Measurements from ENCODE around the gene KRT71.

Gene KRT71

DNA sequence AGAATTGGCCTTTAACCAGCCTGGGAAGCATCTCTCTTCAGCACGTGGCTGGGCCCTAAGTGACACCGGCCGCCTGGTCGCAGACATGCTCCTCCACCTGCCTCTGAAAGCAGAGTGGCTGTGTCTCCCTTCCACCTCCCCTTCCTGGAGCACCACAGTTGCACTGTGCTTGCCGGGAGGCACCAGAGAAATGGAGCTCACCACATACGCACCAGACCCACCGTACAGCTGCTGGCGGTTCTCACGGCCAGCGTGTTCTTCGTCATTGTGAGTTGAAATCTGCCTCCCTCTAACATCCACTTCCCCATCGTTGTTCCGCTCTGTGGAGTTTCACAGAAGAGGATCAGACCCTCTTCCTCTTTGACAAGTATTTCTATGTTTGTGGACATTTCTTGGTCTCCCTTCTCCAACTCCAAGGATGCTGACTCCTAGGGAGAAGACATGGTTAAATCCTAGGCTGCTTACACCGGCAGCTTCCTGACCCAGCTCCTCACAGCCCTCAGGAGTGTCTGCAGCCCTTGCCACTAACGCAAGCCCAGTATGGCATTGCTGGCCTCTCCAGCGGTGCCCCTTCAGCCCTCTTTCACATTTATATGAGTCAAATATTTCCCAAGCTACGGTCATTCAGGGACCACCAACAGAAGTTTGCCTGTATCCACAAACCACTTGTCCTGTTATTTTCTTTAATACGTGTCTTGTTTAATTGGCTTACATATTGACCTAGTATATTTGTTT lies 21.2 kb downstream of the KRT71 start:
- Histone ChIP-seq H3K79me2 (ENCODE audit: control insufficient read depth, low read length) (no peaks in the 10 kb centered on the region), H3K36me3 (ENCODE audit: control insufficient read depth, low read length) (no peaks in the 10 kb centered on the region), H3K4me3 (ENCODE audit: low read length) (no peak overlapping the region), H3K4me1 (ENCODE audit: control insufficient read depth, low read length) (no peaks in the 10 kb centered on the region), H4K20me1 (ENCODE audit: control insufficient read depth, insufficient read depth, low read depth, low read length) (no peaks in the 10 kb centered on the region), H3K27ac (ENCODE audit: low read depth, low read length) (no peak overlapping the region), H3K9me3 (ENCODE audit: control insufficient read depth, insufficient read depth, low read length) (no peaks in the 10 kb centered on the region), H3K27me3 (ENCODE audit: control insufficient read depth, low read length) (no peaks in the 10 kb centered on the region), H3F3A (ENCODE audit: control insufficient read depth, insufficient read depth) (no peaks in the 10 kb centered on the region), H3K4me2 (ENCODE audit: low read length) (no peak overlapping the region), H3K9me2 (replicated peaks; ENCODE audit: control insufficient read depth, low read length) (no peaks in the 10 kb centered on the region)
- no peak for TF ChIP-seq EZH2phosphoT487 (IDR thresholded peaks at IDR 0.05; ENCODE audit: borderline replicate concordance, low read length)
- TF ChIP-seq, protein P1, sequence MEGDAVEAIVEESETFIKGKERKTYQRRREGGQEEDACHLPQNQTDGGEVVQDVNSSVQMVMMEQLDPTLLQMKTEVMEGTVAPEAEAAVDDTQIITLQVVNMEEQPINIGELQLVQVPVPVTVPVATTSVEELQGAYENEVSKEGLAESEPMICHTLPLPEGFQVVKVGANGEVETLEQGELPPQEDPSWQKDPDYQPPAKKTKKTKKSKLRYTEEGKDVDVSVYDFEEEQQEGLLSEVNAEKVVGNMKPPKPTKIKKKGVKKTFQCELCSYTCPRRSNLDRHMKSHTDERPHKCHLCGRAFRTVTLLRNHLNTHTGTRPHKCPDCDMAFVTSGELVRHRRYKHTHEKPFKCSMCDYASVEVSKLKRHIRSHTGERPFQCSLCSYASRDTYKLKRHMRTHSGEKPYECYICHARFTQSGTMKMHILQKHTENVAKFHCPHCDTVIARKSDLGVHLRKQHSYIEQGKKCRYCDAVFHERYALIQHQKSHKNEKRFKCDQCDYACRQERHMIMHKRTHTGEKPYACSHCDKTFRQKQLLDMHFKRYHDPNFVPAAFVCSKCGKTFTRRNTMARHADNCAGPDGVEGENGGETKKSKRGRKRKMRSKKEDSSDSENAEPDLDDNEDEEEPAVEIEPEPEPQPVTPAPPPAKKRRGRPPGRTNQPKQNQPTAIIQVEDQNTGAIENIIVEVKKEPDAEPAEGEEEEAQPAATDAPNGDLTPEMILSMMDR (IDR thresholded peaks at IDR 0.05; ENCODE audit: low read depth, low read length, poor library complexity, severe bottlenecking), result no peak

DNA sequence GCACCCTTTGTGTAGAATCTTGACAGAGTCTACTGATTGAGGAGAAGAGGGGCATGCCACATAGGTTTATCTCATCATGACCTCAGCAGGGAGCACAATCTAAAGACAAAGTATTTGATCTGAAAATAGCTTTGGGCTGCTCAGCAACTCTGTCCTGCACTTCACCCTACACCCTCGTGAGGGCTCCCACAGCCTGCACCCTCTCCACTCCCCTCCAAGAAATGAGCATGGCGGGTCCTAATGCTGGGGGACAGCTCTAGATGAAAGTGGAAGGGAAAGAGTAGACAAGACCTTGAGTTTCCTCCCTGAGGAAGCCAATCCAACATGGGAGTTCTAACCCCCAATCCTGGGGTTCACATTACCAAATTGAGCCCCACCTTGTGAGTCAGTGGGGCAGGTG lies 22.0 kb downstream of the KRT71 start:
- Histone ChIP-seq H3K4me1 (ENCODE audit: control insufficient read depth, low read length) (no peaks in the 10 kb centered on the region), H3K27me3 (ENCODE audit: control insufficient read depth, low read length) (no peaks in the 10 kb centered on the region), H3K4me3 (ENCODE audit: low read length) (no peak overlapping the region), H3K79me2 (ENCODE audit: control insufficient read depth, low read length) (no peaks in the 10 kb centered on the region), H3K36me3 (ENCODE audit: control insufficient read depth, low read length) (no peaks in the 10 kb centered on the region), H3K9me3 (ENCODE audit: control insufficient read depth, insufficient read depth, low read length) (no peaks in the 10 kb centered on the region), H3K9me2 (replicated peaks; ENCODE audit: control insufficient read depth, low read length) (no peaks in the 10 kb centered on the region), H4K20me1 (ENCODE audit: control insufficient read depth, insufficient read depth, low read depth, low read length) (no peaks in the 10 kb centered on the region), H3F3A (ENCODE audit: control insufficient read depth, insufficient read depth) (no peaks in the 10 kb centered on the region), H3K4me2 (ENCODE audit: low read length) (no peak overlapping the region), H3K27ac (ENCODE audit: low read depth, low read length) (no peak overlapping the region)
- TF ChIP-seq, protein P1 (IDR thresholded peaks at IDR 0.05; ENCODE audit: low read depth, low read length, poor library complexity, severe bottlenecking), result no peak
- TF ChIP-seq EZH2phosphoT487 (IDR thresholded peaks at IDR 0.05; ENCODE audit: borderline replicate concordance, low read length), result no peak

DNA sequence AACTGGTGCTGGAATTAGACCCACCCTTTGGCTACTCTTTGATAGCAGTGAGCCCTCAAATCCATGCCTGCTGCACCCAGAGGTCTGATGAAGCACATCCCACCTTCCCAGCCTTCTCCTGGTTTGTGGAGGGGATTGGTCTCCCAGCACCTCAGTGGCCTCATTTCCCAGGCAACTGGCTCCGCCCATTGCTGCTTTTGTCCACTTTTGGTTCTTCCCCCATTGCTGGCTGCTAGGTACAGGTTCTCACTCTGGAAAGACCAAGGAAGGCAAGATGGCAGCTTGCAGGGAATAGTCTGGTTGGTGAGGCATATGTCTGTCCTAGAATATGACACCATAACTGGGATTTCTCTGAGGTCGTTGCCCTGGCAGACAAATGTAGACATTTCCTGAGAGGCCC lies 22.6 kb downstream of the KRT71 start:
- H3K4me3 ChIP-seq (ENCODE audit: low read length), result no peak overlapping the region
- H3K9me3 ChIP-seq (ENCODE audit: control insufficient read depth, insufficient read depth, low read length), result no peaks in the 10 kb centered on the region
- no peaks in the 10 kb centered on the region for H3F3A ChIP-seq (ENCODE audit: control insufficient read depth, insufficient read depth)
- no peaks in the 10 kb centered on the region for H3K4me1 ChIP-seq (ENCODE audit: control insufficient read depth, low read length)
- TF ChIP-seq, protein P1 (IDR thresholded peaks at IDR 0.05; ENCODE audit: low read depth, low read length, poor library complexity, severe bottlenecking), result no peak
- TF ChIP-seq EZH2phosphoT487 (IDR thresholded peaks at IDR 0.05; ENCODE audit: borderline replicate concordance, low read length), result no peak
- no peaks in the 10 kb centered on the region for H3K9me2 ChIP-seq (replicated peaks; ENCODE audit: control insufficient read depth, low read length)
- no peaks in the 10 kb centered on the region for H3K27me3 ChIP-seq (ENCODE audit: control insufficient read depth, low read length)
- no peak overlapping the region for H3K27ac ChIP-seq (ENCODE audit: low read depth, low read length)
- no peak overlapping the region for H3K4me2 ChIP-seq (ENCODE audit: low read length)
- H4K20me1 ChIP-seq (ENCODE audit: control insufficient read depth, insufficient read depth, low read depth, low read length), result no peaks in the 10 kb centered on the region
- H3K36me3 ChIP-seq (ENCODE audit: control insufficient read depth, low read length), result no peaks in the 10 kb centered on the region
- no peaks in the 10 kb centered on the region for H3K79me2 ChIP-seq (ENCODE audit: control insufficient read depth, low read length)
